Osteocyte (in vitro differentiated cells): ENCODE measurements around the gene DNAJC4. TPM values are rescaled to one million over a fixed set of nuclear protein-coding genes. Genes with fewer than 3 reads are reported as not detected.

Experiments used
- DNase-seq: peaks from one replicate; pipeline ENCODE4 v3.0.0; 2021; ENCODE audit warnings: mixed read lengths; ENCODE audit not compliant: unreplicated experiment; ENCODE audit errors: extremely low spot score
- H3K27ac Mint-ChIP-seq: one replicate; pipeline ENCODE4 v1.8.0; 2021; ENCODE audit warnings: mild to moderate bottlenecking, mixed read lengths; ENCODE audit not compliant: unreplicated experiment
- H3K27me3 Mint-ChIP-seq: one replicate; pipeline ENCODE4 v1.8.0; 2021; ENCODE audit warnings: mixed read lengths; ENCODE audit not compliant: unreplicated experiment
- H3K36me3 Mint-ChIP-seq: one replicate; pipeline ENCODE4 v1.8.0; 2021; ENCODE audit warnings: mixed read lengths; ENCODE audit not compliant: unreplicated experiment
- H3K4me1 Mint-ChIP-seq: one replicate; pipeline ENCODE4 v1.8.0; 2021; ENCODE audit warnings: mixed read lengths; ENCODE audit not compliant: unreplicated experiment
- H3K4me3 Mint-ChIP-seq: one replicate; pipeline ENCODE4 v1.8.0; 2021; ENCODE audit warnings: mild to moderate bottlenecking, moderate library complexity, mixed read lengths; ENCODE audit not compliant: unreplicated experiment
- H3K9me3 Mint-ChIP-seq: one replicate; pipeline ENCODE4 v1.8.0; 2021; ENCODE audit warnings: mixed read lengths; ENCODE audit not compliant: unreplicated experiment
- total RNA-seq: library from RNA; stranded (reverse); gene quantifications from 2 replicates; pipeline ENCODE4 v1.2.1, GENCODE V29; 2021
- TF ChIP-seq, protein P1 (sequence below): fragments of 200-600 bp; sonication (generic); IDR thresholded peaks from 2 replicates; pipeline ENCODE4 v1.5.0; 2021; ENCODE audit warnings: antibody characterized with exemption, mild to moderate bottlenecking, moderate library complexity

DNAJC4 gene
- total RNA-seq, 1 donor from 2014 or later = 49.9 TPM

GRCh38 chr11:64204464-64204989 is 25.8 kb upstream of the DNAJC4 start:
- H3K27ac Mint-ChIP-seq = peak overlapping the region; percentile 79
- H3K4me1 Mint-ChIP-seq = peaks cover 17% of the 10 kb centered on the region
- DNase-seq = peak; percentile 93
- H3K36me3 Mint-ChIP-seq = peaks cover 38% of the 10 kb centered on the region
- H3K4me3 Mint-ChIP-seq = no peak overlapping the region
- TF ChIP-seq, protein P1, sequence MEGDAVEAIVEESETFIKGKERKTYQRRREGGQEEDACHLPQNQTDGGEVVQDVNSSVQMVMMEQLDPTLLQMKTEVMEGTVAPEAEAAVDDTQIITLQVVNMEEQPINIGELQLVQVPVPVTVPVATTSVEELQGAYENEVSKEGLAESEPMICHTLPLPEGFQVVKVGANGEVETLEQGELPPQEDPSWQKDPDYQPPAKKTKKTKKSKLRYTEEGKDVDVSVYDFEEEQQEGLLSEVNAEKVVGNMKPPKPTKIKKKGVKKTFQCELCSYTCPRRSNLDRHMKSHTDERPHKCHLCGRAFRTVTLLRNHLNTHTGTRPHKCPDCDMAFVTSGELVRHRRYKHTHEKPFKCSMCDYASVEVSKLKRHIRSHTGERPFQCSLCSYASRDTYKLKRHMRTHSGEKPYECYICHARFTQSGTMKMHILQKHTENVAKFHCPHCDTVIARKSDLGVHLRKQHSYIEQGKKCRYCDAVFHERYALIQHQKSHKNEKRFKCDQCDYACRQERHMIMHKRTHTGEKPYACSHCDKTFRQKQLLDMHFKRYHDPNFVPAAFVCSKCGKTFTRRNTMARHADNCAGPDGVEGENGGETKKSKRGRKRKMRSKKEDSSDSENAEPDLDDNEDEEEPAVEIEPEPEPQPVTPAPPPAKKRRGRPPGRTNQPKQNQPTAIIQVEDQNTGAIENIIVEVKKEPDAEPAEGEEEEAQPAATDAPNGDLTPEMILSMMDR = peak; percentile 81
- no peaks in the 10 kb centered on the region for H3K27me3 Mint-ChIP-seq
- no peaks in the 10 kb centered on the region for H3K9me3 Mint-ChIP-seq

GRCh38 chr11:64206457-64207255 is 23.7 kb upstream of the DNAJC4 start, which contains the start of gene FERMT3:
TSS of gene FERMT3 (plus strand) at chr11:64206721. CDS start at chr11:64207365, 644 bp downstream.
- H3K9me3 Mint-ChIP-seq = no peaks in the 10 kb centered on the region
- TF ChIP-seq, protein P1 = no peak
- DNase-seq = no peak
- H3K27ac Mint-ChIP-seq = peak within 1 kb of the TSS; percentile 80
- no peaks in the 10 kb centered on the region for H3K27me3 Mint-ChIP-seq
- peaks cover 17% of the 10 kb centered on the region for H3K4me1 Mint-ChIP-seq
- no peak within 1 kb of the TSS for H3K4me3 Mint-ChIP-seq
- H3K36me3 Mint-ChIP-seq = peaks cover 23% of the 10 kb centered on the region

- Mint-ChIP-seq H3K27me3 (no peaks in the 10 kb centered on the region), H3K4me1 (peaks cover 17% of the 10 kb centered on the region), H3K27ac (peak overlapping the region; percentile 80), H3K9me3 (no peaks in the 10 kb centered on the region), H3K36me3 (peaks cover 18% of the 10 kb centered on the region), H3K4me3 (no peak overlapping the region)
- TF ChIP-seq, protein P1 = no peak
- DNase-seq = no peak
Measured at GRCh38 chr11:64207256-64208085, 22.9 kb upstream of the DNAJC4 start.

- Mint-ChIP-seq H3K4me1 (peaks cover 17% of the 10 kb centered on the region), H3K27ac (peak overlapping the region; percentile 80), H3K9me3 (no peaks in the 10 kb centered on the region), H3K27me3 (no peaks in the 10 kb centered on the region), H3K4me3 (no peak overlapping the region), H3K36me3 (peaks cover 13% of the 10 kb centered on the region)
- DNase-seq = no peak
- TF ChIP-seq, protein P1 = no peak
Measured at GRCh38 chr11:64208086-64208795, 22.1 kb upstream of the DNAJC4 start.
